Neutrophil (primary cell): ENCODE results near the gene IQCC.

ENCODE experiments used
- H3K27ac ChIP-seq: fragments of 200-600 bp; sonication (generic); 2 replicates; pipeline ENCODE4 v1.5.1; 2016; ENCODE audit warnings: mild to moderate bottlenecking, moderate library complexity
- H3K27me3 ChIP-seq: fragments of 200-600 bp; sonication (generic); 2 replicates; pipeline ENCODE4 v1.6.0; 2016; ENCODE audit warnings: mild to moderate bottlenecking
- H3K36me3 ChIP-seq: fragments of 200-600 bp; sonication (generic); 2 replicates; pipeline ENCODE4 v1.5.1; 2017
- H3K4me1 ChIP-seq, 2 experiments: fragments of 200-600 bp in 1 of 2; sonication (generic) in 1 of 2; 1 replicate in 1 of 2; 2 replicates in 1 of 2; pipeline versions ENCODE4 v1.5.1 to v1.6.1; 2013 to 2016; ENCODE audit warnings: low read depth in 1 of 2, low read length in 1 of 2, mild to moderate bottlenecking in 1 of 2, moderate library complexity in 1 of 2; ENCODE audit not compliant: control insufficient read depth in 1 of 2, insufficient read depth in 1 of 2
- H3K4me3 ChIP-seq, 2 experiments: fragments of 200-600 bp in 1 of 2; sonication (generic) in 1 of 2; 1 replicate in 1 of 2; 2 replicates in 1 of 2; pipeline ENCODE4 v1.5.1; 2013 to 2016; ENCODE audit warnings: low read depth in 1 of 2, low read length in 1 of 2, mild to moderate bottlenecking in 1 of 2, moderate library complexity in 1 of 2
- H3K9me3 ChIP-seq: fragments of 200-600 bp; sonication (generic); 2 replicates; pipeline ENCODE4 v1.5.1; 2016
- TF ChIP-seq, protein P1 (sequence below): fragments of 200-600 bp; sonication (generic); IDR thresholded peaks from 2 replicates; pipeline ENCODE4 v1.5.1; 2016; ENCODE audit warnings: antibody characterized with exemption

IQCC gene

DNA sequence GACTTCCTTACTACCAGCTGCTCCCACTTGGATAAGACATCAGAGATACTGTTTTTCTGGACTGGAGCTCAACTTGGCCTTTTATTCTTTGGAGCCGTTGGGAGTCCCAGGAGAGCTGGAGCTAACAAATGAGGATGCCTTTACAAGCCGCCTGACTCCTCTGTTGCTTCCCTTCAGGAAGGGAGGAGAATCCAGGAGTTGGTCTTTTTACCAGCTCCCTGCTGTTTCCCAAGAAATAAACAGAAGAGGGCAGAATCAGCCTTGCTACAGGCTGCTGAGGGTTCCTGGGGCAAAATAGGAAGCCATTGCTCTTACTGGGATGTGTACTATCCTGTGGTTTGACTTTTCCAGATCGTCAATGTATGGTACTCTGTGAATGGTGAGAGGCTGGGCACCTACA, 18.2 kb downstream of the IQCC start:
- H3K36me3 ChIP-seq = peaks cover 46% of the 10 kb centered on the region
- H3K27ac ChIP-seq = no peak overlapping the region
- no peaks in the 10 kb centered on the region for H3K27me3 ChIP-seq
- H3K4me3 ChIP-seq = no peak overlapping the region
- TF ChIP-seq, protein P1, sequence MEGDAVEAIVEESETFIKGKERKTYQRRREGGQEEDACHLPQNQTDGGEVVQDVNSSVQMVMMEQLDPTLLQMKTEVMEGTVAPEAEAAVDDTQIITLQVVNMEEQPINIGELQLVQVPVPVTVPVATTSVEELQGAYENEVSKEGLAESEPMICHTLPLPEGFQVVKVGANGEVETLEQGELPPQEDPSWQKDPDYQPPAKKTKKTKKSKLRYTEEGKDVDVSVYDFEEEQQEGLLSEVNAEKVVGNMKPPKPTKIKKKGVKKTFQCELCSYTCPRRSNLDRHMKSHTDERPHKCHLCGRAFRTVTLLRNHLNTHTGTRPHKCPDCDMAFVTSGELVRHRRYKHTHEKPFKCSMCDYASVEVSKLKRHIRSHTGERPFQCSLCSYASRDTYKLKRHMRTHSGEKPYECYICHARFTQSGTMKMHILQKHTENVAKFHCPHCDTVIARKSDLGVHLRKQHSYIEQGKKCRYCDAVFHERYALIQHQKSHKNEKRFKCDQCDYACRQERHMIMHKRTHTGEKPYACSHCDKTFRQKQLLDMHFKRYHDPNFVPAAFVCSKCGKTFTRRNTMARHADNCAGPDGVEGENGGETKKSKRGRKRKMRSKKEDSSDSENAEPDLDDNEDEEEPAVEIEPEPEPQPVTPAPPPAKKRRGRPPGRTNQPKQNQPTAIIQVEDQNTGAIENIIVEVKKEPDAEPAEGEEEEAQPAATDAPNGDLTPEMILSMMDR = no peak
- H3K4me1 ChIP-seq = peaks cover 19 to 26% of the 10 kb centered on the region in 2 experiments
- H3K9me3 ChIP-seq = no peaks in the 10 kb centered on the region

DNA sequence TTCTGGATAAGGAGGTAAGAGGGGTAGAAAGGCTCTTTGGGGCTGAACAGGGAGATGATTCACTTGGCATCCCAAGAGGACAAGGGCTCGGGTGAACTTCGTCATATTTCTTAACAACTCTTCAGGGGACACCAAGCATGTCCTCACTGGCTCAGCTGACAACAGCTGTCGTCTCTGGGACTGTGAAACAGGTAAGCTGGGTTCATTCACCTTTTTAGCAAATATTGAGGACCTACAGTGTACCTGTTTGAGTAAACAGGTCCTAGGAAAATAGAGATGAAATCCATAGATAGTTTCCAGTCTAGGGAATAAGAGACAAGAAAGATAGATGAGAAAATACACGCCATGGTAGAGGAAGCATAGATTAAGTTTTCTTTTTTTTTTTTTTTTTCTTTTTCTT, 18.8 kb downstream of the IQCC start:
- Histone ChIP-seq H3K4me1 (peaks cover 19 to 26% of the 10 kb centered on the region in 2 experiments), H3K36me3 (peaks cover 50% of the 10 kb centered on the region), H3K4me3 (no peak overlapping the region), H3K9me3 (no peaks in the 10 kb centered on the region), H3K27ac (no peak overlapping the region), H3K27me3 (no peaks in the 10 kb centered on the region)
- TF ChIP-seq, protein P1 = no peak

DNA sequence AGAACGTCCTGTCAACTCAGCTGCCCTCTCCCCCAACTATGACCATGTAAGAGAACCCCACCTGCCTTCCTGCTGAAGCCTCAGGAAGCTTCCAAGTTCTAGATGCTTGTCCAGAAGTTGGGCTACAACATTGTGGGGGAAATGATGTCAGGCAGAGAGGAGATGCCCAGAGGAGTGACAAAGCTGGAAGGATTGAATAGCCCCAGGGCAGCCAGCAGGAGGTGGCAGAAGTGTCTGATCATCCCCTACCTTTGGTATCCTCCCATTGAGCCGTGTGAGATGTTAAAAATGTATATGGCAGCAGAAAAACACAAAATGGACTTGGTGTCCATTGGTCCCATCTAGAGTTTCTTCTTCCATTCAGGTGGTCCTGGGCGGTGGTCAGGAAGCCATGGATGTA, 23.3 kb downstream of the IQCC start:
- Histone ChIP-seq H3K27ac (no peak overlapping the region), H3K4me1 (no peaks in the 10 kb centered on the region), H3K9me3 (no peaks in the 10 kb centered on the region), H3K36me3 (peaks cover 62% of the 10 kb centered on the region), H3K27me3 (no peaks in the 10 kb centered on the region), H3K4me3 (no peak overlapping the region)
- TF ChIP-seq, protein P1 = no peak

DNA sequence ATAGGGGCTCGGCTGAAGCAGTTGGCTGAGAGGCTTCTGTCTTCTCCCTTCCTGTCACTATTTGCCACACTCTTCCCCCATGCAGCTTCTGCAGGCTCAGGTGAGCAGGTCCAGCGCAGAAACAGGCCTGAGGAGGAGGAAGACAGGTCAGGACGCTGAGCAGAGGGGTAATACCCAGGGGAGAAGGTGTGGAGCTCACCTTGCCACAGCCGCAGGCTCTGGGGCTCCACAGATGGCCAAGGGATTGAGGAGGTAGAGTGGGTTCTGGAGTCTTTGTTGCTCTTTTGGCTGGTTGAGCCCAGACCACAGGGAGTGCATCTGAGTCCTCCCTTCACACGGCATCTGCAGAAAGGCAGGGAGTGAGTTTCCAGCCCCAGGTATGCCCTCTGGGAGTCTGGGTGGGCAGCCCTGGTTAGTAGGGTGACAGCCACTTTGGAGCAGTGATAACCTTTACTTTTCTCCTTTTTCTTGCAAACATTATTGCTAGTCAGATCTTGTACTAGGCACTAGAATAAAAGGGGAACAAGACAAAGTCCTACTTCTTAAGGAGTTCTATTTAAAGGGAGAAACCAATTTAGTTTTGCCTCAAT, 26.5 kb downstream of the IQCC start:
- TF ChIP-seq, protein P1 = no peak
- Histone ChIP-seq H3K27me3 (no peaks in the 10 kb centered on the region), H3K27ac (no peak overlapping the region), H3K4me1 (no peaks in the 10 kb centered on the region), H3K36me3 (peaks cover 51% of the 10 kb centered on the region), H3K4me3 (no peak overlapping the region), H3K9me3 (no peaks in the 10 kb centered on the region)

DNA sequence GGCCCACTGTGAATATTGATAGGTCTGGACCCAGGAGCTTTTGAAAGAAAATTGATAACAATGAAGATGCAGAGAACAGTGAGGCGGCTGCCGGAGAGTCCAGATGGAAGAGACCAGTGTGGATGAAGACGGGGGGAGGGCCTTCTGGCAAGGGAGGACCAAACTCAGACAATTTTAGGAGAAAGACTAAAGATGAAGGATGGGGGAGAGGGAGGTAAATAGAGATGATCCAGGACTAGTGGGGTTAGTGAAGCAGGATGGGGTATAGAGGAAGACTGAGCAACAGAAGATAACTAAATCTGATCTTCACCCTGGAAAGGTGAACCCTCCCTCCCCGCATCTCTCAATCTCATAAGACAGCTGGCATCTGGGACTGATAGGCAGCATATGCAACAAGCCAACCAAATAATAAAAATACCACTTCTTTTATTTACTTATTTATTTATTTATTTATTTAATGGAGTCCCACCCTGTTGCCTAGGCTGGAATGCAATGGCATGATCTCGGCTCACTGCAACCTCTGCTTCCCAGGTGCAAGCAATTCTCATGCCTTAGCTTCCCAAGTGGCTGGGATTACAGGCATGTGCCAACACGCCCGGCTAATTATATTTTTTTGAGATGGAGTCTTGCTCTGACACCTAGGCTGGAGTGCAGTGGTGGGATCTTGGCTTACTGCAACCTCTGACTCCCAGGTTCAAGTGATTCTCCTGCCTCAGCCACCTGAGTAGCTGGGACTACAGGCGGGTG, 27.3 kb downstream of the IQCC start:
- H3K27me3 ChIP-seq = no peaks in the 10 kb centered on the region
- no peaks in the 10 kb centered on the region for H3K4me1 ChIP-seq
- H3K27ac ChIP-seq = no peak overlapping the region
- no peaks in the 10 kb centered on the region for H3K9me3 ChIP-seq
- peaks cover 45% of the 10 kb centered on the region for H3K36me3 ChIP-seq
- no peak overlapping the region for H3K4me3 ChIP-seq
- TF ChIP-seq, protein P1 = no peak
